Neural cell (in vitro differentiated cells): ENCODE measurements around the gene PLG.

Source experiments
- CTCF ChIP-seq: fragments of 450-650 bp; IDR thresholded peaks from 2 replicates; pipeline ENCODE4 v1.5.1; 2014; ENCODE audit warnings: antibody characterized with exemption, mild to moderate bottlenecking, moderate library complexity; ENCODE audit not compliant: poor library complexity, severe bottlenecking
- EP300 ChIP-seq: fragments of 450-650 bp; conservative IDR thresholded peaks from 2 replicates; pipeline ENCODE4 v1.6.1; 2014; ENCODE audit warnings: antibody characterized with exemption, mild to moderate bottlenecking, moderate library complexity; ENCODE audit not compliant: poor library complexity, severe bottlenecking
- EZH2 ChIP-seq: fragments of 200-600, 300-800 bp; shearing (Covaris generic), sonication (generic); IDR thresholded peaks from 2 replicates; pipeline ENCODE4 v1.6.1; 2014; ENCODE audit warnings: antibody characterized with exemption, low read length, borderline replicate concordance, mild to moderate bottlenecking; ENCODE audit not compliant: insufficient read depth, poor library complexity, severe bottlenecking
- MXI1 ChIP-seq: fragments of 450-650 bp; conservative IDR thresholded peaks from 2 replicates; pipeline ENCODE4 v1.6.1; 2014; ENCODE audit warnings: antibody characterized with exemption, mild to moderate bottlenecking; ENCODE audit not compliant: poor library complexity, severe bottlenecking
- RAD21 ChIP-seq: fragments of 450-650 bp; conservative IDR thresholded peaks from 2 replicates; pipeline ENCODE4 v1.6.1; 2014; ENCODE audit warnings: antibody characterized with exemption, mild to moderate bottlenecking, moderate library complexity
- REST ChIP-seq: IDR thresholded peaks from 2 replicates; pipeline ENCODE4 v1.6.1; 2012; ENCODE audit warnings: borderline replicate concordance
- SMC3 ChIP-seq: fragments of 450-650 bp; conservative IDR thresholded peaks from 2 replicates; pipeline ENCODE4 v1.6.1; 2014; ENCODE audit warnings: antibody characterized with exemption, mild to moderate bottlenecking, moderate library complexity; ENCODE audit not compliant: poor library complexity
- TAF1 ChIP-seq: IDR thresholded peaks from 2 replicates; pipeline ENCODE4 v1.6.1; 2012; ENCODE audit warnings: low read depth

- TF ChIP-seq CTCF = no peak
- TF ChIP-seq RAD21 = no peak
- no peak for TF ChIP-seq EP300
- TF ChIP-seq EZH2 = no peak
- no peak for TF ChIP-seq SMC3
- no peak for TF ChIP-seq TAF1
- no peak for TF ChIP-seq REST
- no peak for TF ChIP-seq MXI1
Observed at GRCh38 chr6:160789263-160790027, 87.4 kb downstream of the PLG start.
